Transverse colon (tissue), 3 donors: Measurements from ENCODE around the gene ATOH8.

Source experiments
- CTCF ChIP-seq, 5 experiments: fragments of 200-600 bp in 3 of 5; fragments of 450-650 bp in 2 of 5; sonication (generic) in 3 of 5; IDR thresholded peaks; 1 replicate in 2 of 5; 2 replicates in 3 of 5; pipeline ENCODE4 v1.5.1; 2016 to 2017; ENCODE audit warnings: antibody characterized with exemption in 5 of 5, inconsistent platforms in 3 of 5, mild to moderate bottlenecking in 2 of 5, moderate library complexity in 1 of 5
- EP300 ChIP-seq: sonication (generic); formaldehyde crosslinking; IDR thresholded peaks from one replicate; pipeline ENCODE4 v1.6.1; 2017; ENCODE audit warnings: antibody characterized with exemption, low read depth
- POLR2A ChIP-seq: fragments of 450-650 bp; IDR thresholded peaks from one replicate; pipeline ENCODE4 v1.6.1; 2016; ENCODE audit warnings: antibody characterized with exemption, mild to moderate bottlenecking, moderate library complexity

DNA sequence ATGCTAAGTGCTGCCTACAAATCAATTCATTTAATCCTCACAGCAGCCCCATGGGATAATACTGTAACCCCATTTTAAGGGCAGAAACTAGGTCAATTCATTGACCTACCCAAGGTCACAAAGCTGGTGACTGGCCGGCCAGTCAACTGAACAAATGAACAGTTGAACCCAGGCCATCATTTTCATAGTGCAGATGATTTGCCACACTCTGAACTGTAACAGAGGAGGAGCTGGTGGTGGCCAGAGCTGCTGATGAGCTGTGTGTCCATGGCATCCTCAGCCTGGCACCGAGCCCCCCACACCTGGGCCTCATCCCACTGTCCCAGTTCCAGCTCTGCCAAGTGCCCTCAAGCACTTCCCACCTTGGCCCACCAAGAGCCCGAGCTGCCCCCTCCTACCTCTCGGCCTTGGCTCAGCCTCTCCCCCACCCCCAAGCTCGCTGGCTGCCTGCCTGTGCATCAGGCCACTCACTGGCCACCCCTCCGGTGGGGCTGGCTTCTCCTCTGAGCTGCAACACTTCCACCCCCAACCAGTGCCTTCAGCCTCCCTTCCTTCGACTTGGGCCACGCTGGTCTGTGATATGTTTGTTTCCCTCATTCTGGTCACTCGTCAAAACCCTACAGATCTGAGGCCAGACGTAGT lies 58.4 kb downstream of the ATOH8 start:
- TF ChIP-seq POLR2A (no peak), EP300 (no peak), CTCF (IDR thresholded peaks at IDR 0.05) (no peak)
